Upper lobe of left lung (tissue), 6 donors: Measurements from ENCODE around the gene BOLA3. TPM values are rescaled to one million over a fixed set of nuclear protein-coding genes. Genes with fewer than 3 reads are reported as not detected.

ENCODE experiments used
- ATAC-seq, 2 donors: fragments of 200-7000 bp; cut with Tn5 transposase; one replicate each; pipeline ENCODE4 v1.9.1; 2022; ENCODE audit warnings: mild to moderate bottlenecking in 2 of 2, moderate library complexity in 2 of 2; ENCODE audit not compliant: low FRiP score in 2 of 2
- DNase-seq, 2 donors: peaks; one replicate each; pipeline ENCODE4 v3.0.0-alpha.2; 2019 to 2020
- H3K27ac ChIP-seq, 4 donors: fragments of 200-600 bp; sonication (generic); one replicate each; pipeline ENCODE4 v1.5.1; 2016 to 2019
- H3K27me3 ChIP-seq, 4 donors: fragments of 200-600 bp; sonication (generic); one replicate each; pipeline ENCODE4 v1.5.1; 2017 to 2019
- H3K36me3 ChIP-seq, 4 donors: fragments of 200-600 bp; sonication (generic); one replicate each; pipeline ENCODE4 v1.5.1; 2016 to 2019
- H3K4me1 ChIP-seq, 4 donors: fragments of 200-600 bp; sonication (generic); one replicate each; pipeline ENCODE4 v1.5.1; 2018 to 2019
- H3K4me3 ChIP-seq, 4 donors: fragments of 200-600 bp; sonication (generic); one replicate each; pipeline ENCODE4 v1.5.1; 2017 to 2019; ENCODE audit warnings: mild to moderate bottlenecking in 2 of 4, moderate library complexity in 1 of 4
- H3K9me3 ChIP-seq, 4 donors: fragments of 200-600 bp; sonication (generic); one replicate each; pipeline ENCODE4 v1.5.1; 2018 to 2019
- CTCF ChIP-seq, 6 experiments: fragments of 450-650 bp in 4 of 6; fragments of 200-600 bp in 2 of 6; sonication (generic) in 2 of 6; IDR thresholded peaks; one replicate each; pipeline ENCODE4 v1.5.1; 2016 to 2019; ENCODE audit warnings: antibody characterized with exemption in 6 of 6
- EP300 ChIP-seq, 4 donors: sonication (generic); formaldehyde crosslinking; IDR thresholded peaks; one replicate each; pipeline ENCODE4 v1.5.1; 2017; ENCODE audit warnings: antibody characterized with exemption in 4 of 4, control low read depth in 2 of 4
- POLR2A ChIP-seq, 4 donors: fragments of 450-650 bp; IDR thresholded peaks; one replicate each; pipeline ENCODE4 v1.5.1; 2016 to 2017; ENCODE audit warnings: antibody characterized with exemption in 4 of 4, mild to moderate bottlenecking in 2 of 4
- POLR2AphosphoS5 ChIP-seq, 2 donors: sonication (generic); formaldehyde crosslinking; IDR thresholded peaks; one replicate each; pipeline ENCODE4 v1.5.1; 2017; ENCODE audit warnings: antibody characterized with exemption in 2 of 2
- WGBS, 2 donors: methylation state at CpG; one replicate each; pipeline ENCODE4 v1.1.5; 2017 to 2018; 5-methylcytosine and 5-hydroxymethylcytosine counted together
- total RNA-seq, 6 donors: library from RNA; depleted of rRNA in 4 of 6; stranded (reverse); fragments of >200 nt in 4 of 6; gene quantifications; one replicate each; pipeline versions ENCODE4 v1.1.0 to v1.2.1, GENCODE V29; 2016 to 2021
- donor health status: DM: no; HTN: no; CAD: no; lungs with moderate emphysema.
- donor health status: DM: no; HTN: yes; CAD: no; lungs with severe emphysema.

The BOLA3 gene
- total RNA-seq, 6 donors from 2014 or later: 19.2 to 37.7 (median 24.3) TPM

GRCh38 chr2:74119912-74120825 is 27.5 kb downstream of the BOLA3 start:
- Histone ChIP-seq H3K9me3 (peaks cover 0 to 8% (median 0%) of the 10 kb centered on the region in 4 donors), H3K4me1 (peaks cover 0 to 5% (median 0%) of the 10 kb centered on the region in 4 donors), H3K36me3 (no peaks in the 10 kb centered on the region), H3K27me3 (no peaks in the 10 kb centered on the region), H3K4me3 (peak overlapping the region; percentile 46 to 78 (median 58)), H3K27ac (peak overlapping the region; percentile 87 to 91 (median 88))
- DNase-seq (peak; percentile 83 to 95), ATAC-seq (peak; percentile 95 to 98)
- 2 to 8% methylated on average over 27 to 45 of the region's 59 CpGs for WGBS, 2 donors
- TF ChIP-seq POLR2A (IDR thresholded peaks at IDR 0.05) (peak in 3 of 4 donors; percentile 22 to 56 (median 42)), EP300 (IDR thresholded peaks at IDR 0.05) (no peak), CTCF (IDR thresholded peaks at IDR 0.05) (peak; percentile 47 to 89 (median 64)), POLR2AphosphoS5 (IDR thresholded peaks at IDR 0.05) (peak in 1 of 2 donors; percentile 58)

- no peak for ATAC-seq
- no peaks in the 10 kb centered on the region for H3K27me3 ChIP-seq
- peaks cover 0 to 5% (median 0%) of the 10 kb centered on the region in 4 donors for H3K4me1 ChIP-seq
- peak overlapping the region in 1 of 4 donors; percentile 78 for H3K4me3 ChIP-seq
- no peak for DNase-seq
- H3K27ac ChIP-seq: peak overlapping the region in 1 of 4 donors; percentile 87
- no peaks in the 10 kb centered on the region for H3K36me3 ChIP-seq
- peaks cover 0 to 8% (median 0%) of the 10 kb centered on the region in 4 donors for H3K9me3 ChIP-seq
- TF ChIP-seq POLR2A (IDR thresholded peaks at IDR 0.05): no peak
- TF ChIP-seq CTCF (IDR thresholded peaks at IDR 0.05): peak in 3 of 6 experiments; percentile 19 to 25 (median 22)
Observed at GRCh38 chr2:74119339-74119738, 28.4 kb downstream of the BOLA3 start.

- TF ChIP-seq POLR2AphosphoS5 (IDR thresholded peaks at IDR 0.05): no peak
- TF ChIP-seq CTCF (IDR thresholded peaks at IDR 0.05): no peak
- TF ChIP-seq POLR2A (IDR thresholded peaks at IDR 0.05): no peak
- no peak for TF ChIP-seq EP300 (IDR thresholded peaks at IDR 0.05)
- ATAC-seq (no peak), DNase-seq (no peak)
- Histone ChIP-seq H3K27me3 (no peaks in the 10 kb centered on the region), H3K36me3 (no peaks in the 10 kb centered on the region), H3K9me3 (no peaks in the 10 kb centered on the region), H3K4me3 (no peak overlapping the region), H3K4me1 (no peaks in the 10 kb centered on the region), H3K27ac (no peak overlapping the region)
Observed at GRCh38 chr2:74111380-74111779, 36.3 kb downstream of the BOLA3 start.

- Histone ChIP-seq H3K36me3 (no peaks in the 10 kb centered on the region), H3K9me3 (no peaks in the 10 kb centered on the region), H3K27me3 (no peaks in the 10 kb centered on the region), H3K27ac (no peak overlapping the region), H3K4me3 (no peak overlapping the region), H3K4me1 (no peaks in the 10 kb centered on the region)
- ATAC-seq (peak in 1 of 2 donors; percentile 30), DNase-seq (no peak)
- no peak for TF ChIP-seq POLR2A (IDR thresholded peaks at IDR 0.05)
- no peak for TF ChIP-seq EP300 (IDR thresholded peaks at IDR 0.05)
- TF ChIP-seq CTCF (IDR thresholded peaks at IDR 0.05): no peak
- no peak for TF ChIP-seq POLR2AphosphoS5 (IDR thresholded peaks at IDR 0.05)
- WGBS, 2 donors: 82 to 91% methylated on average over 3 of the region's 3 CpGs
Observed at GRCh38 chr2:74110537-74110936, 37.2 kb downstream of the BOLA3 start.
